Smooth muscle cell (in vitro differentiated cells): Measurements from ENCODE around the gene TNK1. TPM values are rescaled to one million over a fixed set of nuclear protein-coding genes. Genes with fewer than 3 reads are reported as not detected.

ENCODE experiments used
- DNase-seq: peaks from one replicate; lab custom pipeline; 2025; ENCODE audit not compliant: unreplicated experiment; lab: John Stamatoyannopoulos, UW
- H2AFZ ChIP-seq: fragments of 200-600 bp; sonication (generic); 2 replicates; pipeline ENCODE4 v1.6.0; 2016; ENCODE audit warnings: antibody characterized with exemption, low read depth, mild to moderate bottlenecking
- H3F3A ChIP-seq: fragments of 200-600 bp; sonication (generic); 2 replicates; pipeline ENCODE4 v1.6.0; 2017; ENCODE audit warnings: antibody characterized with exemption, low read depth
- H3K27ac ChIP-seq: fragments of 200-600 bp; sonication (generic); 2 replicates; pipeline ENCODE4 v1.5.1; 2016; ENCODE audit warnings: low read depth, mild to moderate bottlenecking
- H3K27me3 ChIP-seq: fragments of 200-600 bp; sonication (generic); 2 replicates; pipeline ENCODE4 v1.6.1; 2016; ENCODE audit warnings: low read depth, mild to moderate bottlenecking
- H3K36me3 ChIP-seq: fragments of 200-600 bp; sonication (generic); 2 replicates; pipeline ENCODE4 v1.5.1; 2016; ENCODE audit warnings: low read depth
- H3K4me1 ChIP-seq: fragments of 200-600 bp; sonication (generic); 2 replicates; pipeline ENCODE4 v1.5.1; 2016; ENCODE audit warnings: low read depth
- H3K4me2 ChIP-seq: fragments of 200-600 bp; sonication (generic); 2 replicates; pipeline ENCODE4 v1.6.0; 2016; ENCODE audit warnings: mild to moderate bottlenecking
- H3K4me3 ChIP-seq: fragments of 200-600 bp; sonication (generic); 2 replicates; pipeline ENCODE4 v1.5.1; 2016; ENCODE audit warnings: mild to moderate bottlenecking
- H3K79me2 ChIP-seq: fragments of 200-600 bp; sonication (generic); 2 replicates; pipeline ENCODE4 v1.6.0; 2016; ENCODE audit warnings: low read depth, mild to moderate bottlenecking
- H3K9ac ChIP-seq: fragments of 200-600 bp; sonication (generic); 2 replicates; pipeline ENCODE4 v1.6.0; 2016; ENCODE audit warnings: low read depth
- H3K9me3 ChIP-seq: fragments of 200-600 bp; sonication (generic); replicated peaks from 2 replicates; pipeline ENCODE4 v1.5.1; 2016; ENCODE audit warnings: low read depth
- H4K20me1 ChIP-seq: fragments of 200-600 bp; sonication (generic); 2 replicates; pipeline ENCODE4 v1.6.0; 2016; ENCODE audit warnings: low read depth
- WGBS: methylation state at CpG from one replicate; pipeline ENCODE4 v1.1.7; 2016; ENCODE audit warnings: low lambda C conversion rate; 5-methylcytosine and 5-hydroxymethylcytosine counted together
- polyA plus RNA-seq: library from polyadenylated mRNA; unstranded; fragments of >200 nt; fragmentation: Nextera tagmentation; extraction: Ambion mirVana; gene quantifications from 2 replicates; pipeline ENCODE4 v1.2.1, GENCODE V29; 2016
- total RNA-seq: library from RNA; depleted of rRNA; stranded (reverse); fragments of >200 nt; gene quantifications from 2 replicates; pipeline ENCODE4 v1.2.3, GENCODE V29; 2014
- TF ChIP-seq, protein P1 (sequence below): fragments of 200-600 bp; sonication (generic); IDR thresholded peaks from 2 replicates; pipeline ENCODE4 v1.5.1; 2017; ENCODE audit warnings: borderline replicate concordance, mild to moderate bottlenecking, antibody characterized with exemption; ENCODE audit not compliant: insufficient read depth, poor library complexity, severe bottlenecking

TNK1 gene
- total and polyA plus RNA-seq, 2 experiments from 2014 or later = 3.6 to 6.3 TPM

GRCh38 chr17:7408252-7408727 is 27.4 kb downstream of the TNK1 start:
- Histone ChIP-seq H3K27ac (no peak overlapping the region), H2AFZ (no peak overlapping the region), H3K4me2 (no peak overlapping the region), H3F3A (no peaks in the 10 kb centered on the region), H3K4me1 (peaks cover 6% of the 10 kb centered on the region), H3K9ac (no peak overlapping the region), H3K79me2 (no peaks in the 10 kb centered on the region), H4K20me1 (peaks cover 25% of the 10 kb centered on the region), H3K27me3 (no peaks in the 10 kb centered on the region), H3K9me3 (no peaks in the 10 kb centered on the region), H3K36me3 (no peaks in the 10 kb centered on the region), H3K4me3 (no peak overlapping the region)
- WGBS = 71% methylated on average over 43 of the region's 58 CpGs
- no peak for DNase-seq
- TF ChIP-seq, protein P1, sequence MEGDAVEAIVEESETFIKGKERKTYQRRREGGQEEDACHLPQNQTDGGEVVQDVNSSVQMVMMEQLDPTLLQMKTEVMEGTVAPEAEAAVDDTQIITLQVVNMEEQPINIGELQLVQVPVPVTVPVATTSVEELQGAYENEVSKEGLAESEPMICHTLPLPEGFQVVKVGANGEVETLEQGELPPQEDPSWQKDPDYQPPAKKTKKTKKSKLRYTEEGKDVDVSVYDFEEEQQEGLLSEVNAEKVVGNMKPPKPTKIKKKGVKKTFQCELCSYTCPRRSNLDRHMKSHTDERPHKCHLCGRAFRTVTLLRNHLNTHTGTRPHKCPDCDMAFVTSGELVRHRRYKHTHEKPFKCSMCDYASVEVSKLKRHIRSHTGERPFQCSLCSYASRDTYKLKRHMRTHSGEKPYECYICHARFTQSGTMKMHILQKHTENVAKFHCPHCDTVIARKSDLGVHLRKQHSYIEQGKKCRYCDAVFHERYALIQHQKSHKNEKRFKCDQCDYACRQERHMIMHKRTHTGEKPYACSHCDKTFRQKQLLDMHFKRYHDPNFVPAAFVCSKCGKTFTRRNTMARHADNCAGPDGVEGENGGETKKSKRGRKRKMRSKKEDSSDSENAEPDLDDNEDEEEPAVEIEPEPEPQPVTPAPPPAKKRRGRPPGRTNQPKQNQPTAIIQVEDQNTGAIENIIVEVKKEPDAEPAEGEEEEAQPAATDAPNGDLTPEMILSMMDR = no peak

DNA sequence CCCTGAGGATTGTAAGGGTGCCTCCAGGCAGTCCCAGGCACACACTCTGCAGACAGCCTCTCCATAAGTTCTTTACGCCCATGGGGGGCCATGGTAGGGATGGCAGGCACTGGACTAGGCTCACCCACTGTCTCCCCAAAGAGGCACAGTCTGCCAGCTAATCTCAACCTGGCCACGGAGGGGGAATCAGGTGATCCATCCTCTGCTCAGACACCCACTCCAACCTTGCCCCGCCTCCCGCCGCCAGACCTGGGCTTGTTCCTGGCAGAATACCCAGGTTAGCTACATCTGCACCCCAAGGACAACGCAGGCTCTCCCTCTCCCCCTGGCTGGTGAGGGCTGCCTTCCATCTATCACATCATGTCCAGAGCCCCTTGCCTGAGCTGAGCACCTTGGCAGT is 28.0 kb downstream of the TNK1 start:
- Histone ChIP-seq H4K20me1 (peaks cover 25% of the 10 kb centered on the region), H3K4me3 (no peak overlapping the region), H3K27me3 (no peaks in the 10 kb centered on the region), H3K4me2 (no peak overlapping the region), H3K27ac (no peak overlapping the region), H2AFZ (no peak overlapping the region), H3K9me3 (no peaks in the 10 kb centered on the region), H3K4me1 (peaks cover 5% of the 10 kb centered on the region), H3K79me2 (no peaks in the 10 kb centered on the region), H3F3A (no peaks in the 10 kb centered on the region), H3K9ac (no peak overlapping the region), H3K36me3 (no peaks in the 10 kb centered on the region)
- DNase-seq = no peak
- TF ChIP-seq, protein P1 = no peak
- 88% methylated on average over 6 of the region's 6 CpGs for WGBS

DNA sequence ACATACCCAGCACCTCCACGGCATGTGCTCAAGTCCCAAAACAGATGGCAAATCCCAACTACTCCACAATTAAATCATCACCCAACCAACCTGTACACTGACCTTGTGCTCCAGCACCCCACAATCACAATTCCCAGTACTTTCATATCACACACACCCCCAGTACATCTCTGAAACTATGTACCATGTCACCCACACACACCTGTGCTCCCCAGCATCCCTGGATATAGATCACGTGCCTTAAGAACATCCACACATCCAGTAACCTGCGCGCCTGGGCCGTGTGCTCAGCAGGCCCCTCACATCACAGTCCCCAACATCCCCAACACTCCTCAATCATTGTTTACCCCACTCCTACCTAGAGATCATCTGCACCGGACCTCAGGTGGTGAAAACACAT is 28.8 kb downstream of the TNK1 start:
- H3K27ac ChIP-seq = no peak overlapping the region
- H3K4me3 ChIP-seq = no peak overlapping the region
- no peaks in the 10 kb centered on the region for H3K36me3 ChIP-seq
- H3K79me2 ChIP-seq = no peaks in the 10 kb centered on the region
- no peak overlapping the region for H3K4me2 ChIP-seq
- no peak overlapping the region for H3K9ac ChIP-seq
- peaks cover 5% of the 10 kb centered on the region for H3K4me1 ChIP-seq
- DNase-seq = no peak
- no peak overlapping the region for H2AFZ ChIP-seq
- H3K27me3 ChIP-seq = no peaks in the 10 kb centered on the region
- H3K9me3 ChIP-seq = no peaks in the 10 kb centered on the region
- H3F3A ChIP-seq = no peaks in the 10 kb centered on the region
- TF ChIP-seq, protein P1 = no peak
- WGBS = 96% methylated on average over 6 of the region's 6 CpGs
- H4K20me1 ChIP-seq = peaks cover 25% of the 10 kb centered on the region
